Activated CD4-positive, alpha-beta T cell treated with anti-CD3 and anti-CD28 coated beads, Interleukin-2, amount 50 U/mL, for 48 hours (primary cell): ENCODE measurements around the gene CDCA4.
"Not testable (repeated sequence)": the region's sequence is repeated elsewhere in the genome, so short reads cannot be mapped to it uniquely, and the experiment has no call there.

Experiments
- DNase-seq, 2 experiments: peaks; one replicate each; pipeline ENCODE4 v3.0.0-alpha.2; 2020

CDCA4 gene

DNA sequence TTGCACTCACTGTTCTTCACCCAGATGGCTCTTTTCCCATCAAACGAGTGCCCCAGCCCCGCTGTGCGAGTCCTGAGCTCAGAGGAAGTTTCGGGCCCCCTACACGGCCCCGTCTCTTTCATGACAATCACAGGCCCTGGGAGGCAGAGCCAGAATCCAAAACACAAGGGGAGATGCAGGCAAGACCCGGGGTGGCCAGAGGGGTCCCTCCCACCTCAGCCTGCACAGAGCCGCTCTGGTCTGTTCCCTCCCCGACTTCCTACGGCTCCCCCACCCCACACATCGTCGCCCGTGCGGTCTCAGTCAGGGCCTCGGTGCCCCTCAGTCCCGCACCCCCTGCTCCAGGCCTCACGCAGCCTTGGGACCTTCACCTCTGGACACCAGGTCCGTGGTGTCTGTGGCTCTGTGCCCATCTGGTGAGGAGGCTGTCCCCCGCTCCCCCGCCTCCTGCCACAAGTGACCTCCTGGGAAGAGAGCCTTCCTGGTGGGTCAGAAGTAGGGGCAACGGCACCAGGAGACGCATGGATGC lies 35.5 kb upstream of the CDCA4 start:
- DNase-seq = no peak

- DNase-seq = no peak
Observed at GRCh38 chr14:105055736-105056302, 34.9 kb upstream of the CDCA4 start.

- no peak for DNase-seq
Observed at GRCh38 chr14:105055334-105055733, 34.5 kb upstream of the CDCA4 start.

- no peak for DNase-seq
Observed at GRCh38 chr14:105053996-105054395, 33.1 kb upstream of the CDCA4 start.

DNA sequence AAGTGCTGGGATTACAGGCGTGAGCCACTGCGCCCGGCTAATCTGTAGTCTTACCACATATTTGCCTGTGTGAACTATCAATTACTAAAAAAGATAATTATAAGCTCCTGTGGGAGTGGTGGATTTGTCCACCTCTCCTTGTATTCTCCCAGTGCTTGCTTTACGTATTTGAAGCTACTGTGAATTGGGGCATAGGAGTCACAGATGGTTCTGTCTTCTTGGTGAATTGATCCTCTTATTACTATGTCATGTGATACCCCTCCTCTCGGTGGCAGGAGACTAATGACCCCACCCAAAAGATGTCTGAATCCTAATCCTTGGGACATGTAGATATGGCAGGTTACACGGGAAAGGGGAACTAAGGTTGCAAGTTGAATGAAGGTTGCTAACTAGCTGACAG lies 32.5 kb upstream of the CDCA4 start:
- no peak for DNase-seq

GRCh38 chr14:105052110-105052458 lies 31.2 kb upstream of the CDCA4 start:
- no peak for DNase-seq

- no peak for DNase-seq
Observed at GRCh38 chr14:105051182-105052109, 30.6 kb upstream of the CDCA4 start.

DNA sequence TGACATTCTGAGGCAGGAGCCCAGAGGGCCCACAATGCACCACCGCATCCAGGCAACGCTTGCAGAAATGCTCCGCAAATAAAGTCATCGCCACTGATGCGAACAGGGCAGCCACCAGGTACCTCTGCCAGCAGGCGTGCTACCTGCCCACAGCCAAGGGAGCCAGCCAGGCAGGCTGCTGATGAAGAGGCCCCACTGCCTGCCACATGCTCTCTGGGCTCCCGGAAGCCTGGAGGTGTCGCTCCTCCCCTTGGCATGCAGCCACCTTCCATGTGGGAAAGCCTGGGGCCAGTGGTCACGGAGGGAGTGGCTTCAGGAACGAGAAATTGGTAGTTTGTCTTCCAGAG lies 29.6 kb upstream of the CDCA4 start:
- DNase-seq = no peak

- no peak for DNase-seq
Observed at GRCh38 chr14:105049753-105050550, 29.1 kb upstream of the CDCA4 start.

GRCh38 chr14:105047283-105048016 lies 26.6 kb upstream of the CDCA4 start:
- peak in 1 of 2 experiments; percentile 40 for DNase-seq

GRCh38 chr14:105046891-105047282 lies 26.0 kb upstream of the CDCA4 start:
- no peak for DNase-seq

DNA sequence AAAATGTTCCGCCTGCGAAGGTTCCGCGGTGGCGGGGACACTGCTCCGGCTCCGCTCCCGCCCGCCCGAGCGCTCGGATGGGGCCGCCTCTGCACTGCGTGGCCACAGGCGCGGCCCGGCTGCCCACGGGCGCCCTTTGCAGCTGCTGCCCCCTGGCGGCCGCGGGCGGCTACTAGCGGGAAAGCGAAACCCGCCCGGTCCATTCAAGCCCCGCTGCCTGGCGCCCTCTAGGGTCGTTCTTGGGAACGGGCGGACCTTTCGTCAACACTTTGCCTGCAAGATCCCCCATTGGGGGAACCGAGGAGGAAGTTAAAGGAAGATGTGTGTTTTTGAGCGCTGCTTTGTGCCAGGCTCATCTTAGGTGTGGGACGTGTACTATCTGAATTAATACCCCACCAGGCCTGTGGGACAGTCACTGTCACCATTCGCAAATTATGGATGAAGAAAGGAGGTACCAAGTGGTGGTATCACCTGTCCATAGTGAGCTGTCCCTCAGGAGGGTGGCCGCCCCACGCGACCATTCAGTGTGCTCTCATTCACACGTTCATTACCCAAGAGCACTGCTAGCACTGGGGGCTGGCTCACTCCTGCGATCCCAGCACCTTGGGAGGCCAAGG lies 24.9 kb upstream of the CDCA4 start:
- peak; percentile 94 to 96 for DNase-seq

DNA sequence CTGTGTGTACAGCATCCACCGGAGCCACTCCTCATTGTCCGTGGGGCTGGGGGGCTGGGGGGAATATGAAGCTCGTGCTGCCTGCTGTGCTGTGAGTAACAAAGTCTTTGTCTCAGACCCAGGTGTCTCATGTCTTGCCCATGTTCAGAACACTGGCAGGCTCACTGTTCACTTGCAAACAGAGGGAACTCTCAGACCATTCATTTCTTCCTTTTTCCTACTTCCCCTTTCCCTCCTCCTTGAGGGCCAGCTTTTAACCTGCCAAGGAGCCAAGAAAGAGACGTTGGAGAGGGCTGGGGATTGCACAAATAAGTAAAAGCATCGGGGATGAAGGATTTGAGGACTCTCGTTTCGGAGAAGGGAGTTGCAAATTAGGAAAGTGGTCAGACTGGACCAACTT lies 22.8 kb upstream of the CDCA4 start:
- DNase-seq = no peak

DNA sequence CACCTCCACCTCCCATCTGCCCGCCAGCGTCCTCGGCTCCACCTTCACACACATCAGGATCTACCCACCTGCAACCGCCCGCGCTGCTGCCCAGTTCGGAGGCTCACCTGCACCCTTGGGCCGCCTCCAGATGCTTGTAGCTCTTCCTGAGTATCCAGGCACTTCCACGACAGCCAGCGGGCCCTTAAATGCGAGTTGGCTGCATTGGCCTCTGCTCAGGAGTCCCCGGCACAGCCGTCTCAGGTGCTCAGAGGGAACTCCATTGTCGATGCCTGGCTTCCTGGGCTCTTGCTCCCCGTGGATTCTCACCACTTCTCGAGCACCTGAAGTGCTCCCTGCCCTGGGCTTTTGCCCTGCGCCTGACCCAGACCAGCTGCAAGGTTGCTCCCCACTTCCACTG lies 21.9 kb upstream of the CDCA4 start:
- DNase-seq = no peak

DNA sequence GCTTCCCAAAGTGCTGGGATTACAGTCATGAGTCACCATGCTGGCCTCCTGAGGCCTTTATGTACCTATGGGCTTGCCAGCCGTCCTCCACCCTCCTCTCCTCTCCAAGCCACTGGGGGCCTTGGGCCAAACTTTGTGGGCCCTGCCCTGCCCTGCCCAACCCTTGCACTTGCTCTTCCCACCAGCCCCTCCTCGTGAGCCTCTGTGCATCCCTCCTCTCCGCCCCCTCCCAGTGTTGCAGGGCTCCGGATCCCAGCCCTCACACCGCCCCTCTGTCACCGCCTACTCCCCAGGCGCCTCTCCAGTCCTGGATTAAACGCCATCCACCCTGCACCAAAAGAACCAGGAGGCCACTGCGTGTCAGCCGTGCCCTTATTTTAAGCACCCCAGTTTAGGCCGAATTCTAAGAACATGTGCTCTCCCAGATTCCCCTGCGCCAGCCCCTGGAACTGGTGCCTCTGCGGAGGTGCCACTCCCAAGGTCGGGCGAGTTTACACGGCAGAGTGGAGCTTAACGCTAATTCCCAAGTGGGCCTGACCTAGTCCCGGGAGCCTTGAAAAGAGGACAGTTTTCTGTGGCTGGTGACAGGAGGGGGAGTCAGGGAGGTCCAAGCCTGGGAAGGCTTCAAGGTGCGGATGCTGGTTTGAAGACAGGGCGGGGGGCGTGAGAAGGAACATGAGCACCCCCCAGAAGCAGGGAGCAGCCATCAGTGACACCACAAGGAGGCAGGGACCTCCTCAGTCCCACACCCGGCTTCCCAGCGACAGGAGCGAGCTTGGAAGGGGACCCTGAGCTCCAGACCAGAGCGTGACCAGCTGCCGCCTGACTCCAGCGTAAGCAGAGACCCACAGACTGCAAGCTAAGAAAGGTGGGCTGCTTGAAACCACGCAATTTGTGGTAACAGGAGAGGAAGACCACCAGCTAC lies 21.2 kb upstream of the CDCA4 start:
- no peak for DNase-seq

DNA sequence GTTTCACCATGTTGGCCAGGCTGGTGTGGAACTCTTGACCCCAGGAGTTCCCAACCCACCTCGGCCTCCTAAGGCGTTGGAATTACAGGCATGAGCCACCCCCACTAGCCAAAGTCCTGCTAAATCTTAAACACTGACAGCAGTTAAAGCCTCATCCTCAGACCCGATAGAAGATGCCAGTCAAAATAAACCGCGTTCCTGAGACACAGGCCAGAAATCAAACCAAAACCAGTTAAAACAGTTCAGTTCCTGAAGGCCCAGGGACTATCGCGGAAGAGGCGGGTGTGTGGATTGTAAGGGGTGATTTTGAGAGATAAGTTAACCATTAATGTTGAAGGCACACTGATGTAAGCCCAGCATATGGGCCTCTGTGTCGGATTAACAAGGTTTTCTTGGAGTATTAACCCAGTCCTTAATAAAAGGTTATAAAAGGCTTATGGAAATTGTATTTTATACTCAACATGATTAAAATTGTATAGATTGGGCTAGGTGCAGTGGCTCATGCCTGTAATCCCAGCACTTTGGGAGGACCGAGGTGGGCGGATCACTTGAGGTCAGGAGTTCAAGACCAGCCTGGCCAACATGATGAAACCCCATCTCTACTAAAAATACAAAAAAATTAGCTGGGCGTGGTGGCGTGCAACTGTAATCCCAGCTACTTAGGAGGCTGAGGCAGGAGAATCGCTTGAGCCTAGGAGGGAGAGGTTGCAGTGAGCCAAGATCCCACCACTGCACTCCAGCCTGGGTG lies 18.7 kb upstream of the CDCA4 start:
- DNase-seq = no peak

GRCh38 chr14:105035616-105036015 lies 14.7 kb upstream of the CDCA4 start:
- DNase-seq = not testable (repeated sequence)

GRCh38 chr14:105034315-105035039 lies 13.6 kb upstream of the CDCA4 start:
- DNase-seq = no peak

DNA sequence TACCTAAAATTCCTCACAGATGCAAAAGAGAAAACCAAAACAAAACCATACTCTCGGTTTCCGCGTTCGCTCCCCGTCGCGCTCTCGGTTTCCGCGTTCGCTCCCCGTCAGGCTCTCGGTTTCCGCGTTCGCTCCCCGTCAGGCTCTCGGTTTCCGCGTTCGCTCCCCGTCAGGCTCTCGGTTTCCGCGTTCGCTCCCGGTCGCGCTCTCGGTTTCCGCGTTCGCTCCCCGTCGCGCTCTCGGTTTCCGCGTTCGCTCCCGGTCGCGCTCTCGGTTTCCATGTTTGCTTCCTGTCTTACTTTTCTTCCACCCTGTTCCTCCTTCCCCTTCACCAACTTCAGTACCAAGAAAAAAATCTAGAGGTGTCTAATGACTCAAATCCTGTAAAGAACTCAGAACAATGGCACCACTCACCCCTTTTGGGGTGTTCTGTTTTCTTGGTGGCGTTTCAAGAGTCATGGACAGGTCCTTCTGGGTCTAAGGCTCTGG lies 12.6 kb upstream of the CDCA4 start:
- not testable (repeated sequence) for DNase-seq
